NCI-H526 (cell line): ENCODE data around the gene PHF20.
"Not testable (repeated sequence)": the region's sequence is repeated elsewhere in the genome, so short reads cannot be mapped to it uniquely, and the experiment has no call there.

Source experiments
- DNase-seq, 2 experiments: peaks; one replicate each; lab custom pipeline; 2025; lab: John Stamatoyannopoulos, UW

Gene PHF20

GRCh38 chr20:35886537-35886936, 114.7 kb downstream of the PHF20 start:
- no peak for DNase-seq

- DNase-seq, result no peak
Observed at GRCh38 chr20:35887393-35888064, 115.7 kb downstream of the PHF20 start.

- DNase-seq, result no peak
Observed at GRCh38 chr20:35888657-35889056, 116.8 kb downstream of the PHF20 start.

GRCh38 chr20:35891375-35891774, 119.6 kb downstream of the PHF20 start:
- no peak for DNase-seq

GRCh38 chr20:35892871-35893270, 121.1 kb downstream of the PHF20 start:
- DNase-seq, result no peak

- DNase-seq, result no peak
Observed at GRCh38 chr20:35893942-35894341, 122.1 kb downstream of the PHF20 start.

GRCh38 chr20:35895516-35895915, 123.7 kb downstream of the PHF20 start:
- not testable (repeated sequence) for DNase-seq

- DNase-seq, result no peak
Observed at GRCh38 chr20:35899064-35899463, 127.2 kb downstream of the PHF20 start.

GRCh38 chr20:35901230-35901629, 129.4 kb downstream of the PHF20 start:
- DNase-seq, result not testable (repeated sequence)

- DNase-seq, result no peak
Observed at GRCh38 chr20:35901678-35902544, 130.1 kb downstream of the PHF20 start.

- no peak for DNase-seq
Observed at GRCh38 chr20:35902545-35902941, 130.7 kb downstream of the PHF20 start.

- DNase-seq, result no peak
Observed at GRCh38 chr20:35903843-35904242, 132.0 kb downstream of the PHF20 start.

- DNase-seq, result no peak
Observed at GRCh38 chr20:35904982-35905663, 133.3 kb downstream of the PHF20 start.

GRCh38 chr20:35907017-35907701, 135.3 kb downstream of the PHF20 start:
- no peak for DNase-seq

- DNase-seq, result no peak
Observed at GRCh38 chr20:35908007-35908406, 136.2 kb downstream of the PHF20 start.

- DNase-seq, result no peak
Observed at GRCh38 chr20:35909176-35909575, 137.4 kb downstream of the PHF20 start.

- DNase-seq, result no peak
Observed at GRCh38 chr20:35909796-35910195, 138.0 kb downstream of the PHF20 start.

- DNase-seq, result no peak
Observed at GRCh38 chr20:35910254-35910653, 138.4 kb downstream of the PHF20 start.

GRCh38 chr20:35912881-35913280, 141.1 kb downstream of the PHF20 start:
- no peak for DNase-seq

- DNase-seq, result no peak
Observed at GRCh38 chr20:35917077-35917476, 145.3 kb downstream of the PHF20 start.

GRCh38 chr20:35918021-35918420, 146.2 kb downstream of the PHF20 start:
- no peak for DNase-seq

GRCh38 chr20:35920523-35920922, 148.7 kb downstream of the PHF20 start:
- no peak for DNase-seq
